Umbilical cord (tissue), 2 donors: ENCODE results near the gene ZCCHC10. TPM values are rescaled to one million over a fixed set of nuclear protein-coding genes. Genes with fewer than 3 reads are reported as not detected.
"Not testable (repeated sequence)": the region's sequence is repeated elsewhere in the genome, so short reads cannot be mapped to it uniquely, and the experiment has no call there.

Experiments used
- DNase-seq: peaks from one replicate; pipeline ENCODE4 v3.0.0-alpha.2; 2015; ENCODE audit warnings: low spot score
- total RNA-seq: library from RNA; depleted of rRNA; stranded (reverse); fragments of >200 nt; gene quantifications from one replicate; pipeline ENCODE4 v1.2.3, GENCODE V29; 2014; ENCODE audit warnings: low replicate concordance; ENCODE audit not compliant: insufficient read depth

The ZCCHC10 gene
- total RNA-seq, 1 donor from 2014 or later: 21.9 TPM

- no peak for DNase-seq
Observed at GRCh38 chr5:132979367-132979940, 46.9 kb downstream of the ZCCHC10 start.

GRCh38 chr5:132976852-132977251, 49.5 kb downstream of the ZCCHC10 start:
- DNase-seq: no peak

- not testable (repeated sequence) for DNase-seq
Observed at GRCh38 chr5:132972436-132972828, 53.9 kb downstream of the ZCCHC10 start.

GRCh38 chr5:132971483-132972435, 54.6 kb downstream of the ZCCHC10 start:
- DNase-seq: no peak

GRCh38 chr5:132965120-132965519, 61.2 kb downstream of the ZCCHC10 start:
- DNase-seq: no peak

GRCh38 chr5:132963171-132964104, 62.9 kb downstream of the ZCCHC10 start, which contains the start of gene AFF4:
Gene AFF4 (minus strand): TSS chr5:132963634. CDS start chr5:132937189, 26,445 bp downstream.
- DNase-seq: peak; percentile 98

- DNase-seq: peak; percentile 76
Observed at GRCh38 chr5:132962429-132963021, 63.8 kb downstream of the ZCCHC10 start.

GRCh38 chr5:132961887-132962286, 64.5 kb downstream of the ZCCHC10 start:
- peak; percentile 76 for DNase-seq

- DNase-seq: not testable (repeated sequence)
Observed at GRCh38 chr5:132961123-132961815, 65.1 kb downstream of the ZCCHC10 start.

GRCh38 chr5:132956166-132956799, 70.1 kb downstream of the ZCCHC10 start:
- DNase-seq: not testable (repeated sequence)

- peak; percentile 73 for DNase-seq
Observed at GRCh38 chr5:132953710-132954109, 72.6 kb downstream of the ZCCHC10 start.

- DNase-seq: no peak
Observed at GRCh38 chr5:132952829-132953228, 73.5 kb downstream of the ZCCHC10 start.

GRCh38 chr5:132951897-132952296, 74.5 kb downstream of the ZCCHC10 start:
- DNase-seq: no peak

GRCh38 chr5:132949136-132949535, 77.2 kb downstream of the ZCCHC10 start:
- DNase-seq: no peak

- DNase-seq: no peak
Observed at GRCh38 chr5:132947671-132948070, 78.7 kb downstream of the ZCCHC10 start.

Other genes starting within 250 kb of the ZCCHC10 start
- gene SEPTIN8, start 249.3 kb downstream of the ZCCHC10 start, total RNA-seq: 41.2 TPM
- 4.6 TPM for gene SOWAHA, start 213.2 kb downstream of the ZCCHC10 start, total RNA-seq
- gene SHROOM1, start 195.9 kb downstream of the ZCCHC10 start, total RNA-seq: 4.3 TPM
- gene GDF9, start 160.1 kb downstream of the ZCCHC10 start, total RNA-seq: 1.9 TPM
- 101 TPM for gene UQCRQ, start 159.9 kb downstream of the ZCCHC10 start, total RNA-seq
- gene LEAP2, start 152.9 kb downstream of the ZCCHC10 start, total RNA-seq: 5.3 TPM
- gene AFF4, start 62.9 kb downstream of the ZCCHC10 start, total RNA-seq: 47.7 TPM
- gene HSPA4, start 25.5 kb upstream of the ZCCHC10 start, total RNA-seq: 82.3 TPM